ENCODE results near the gene HEATR5A.

The HEATR5A gene

DNA sequence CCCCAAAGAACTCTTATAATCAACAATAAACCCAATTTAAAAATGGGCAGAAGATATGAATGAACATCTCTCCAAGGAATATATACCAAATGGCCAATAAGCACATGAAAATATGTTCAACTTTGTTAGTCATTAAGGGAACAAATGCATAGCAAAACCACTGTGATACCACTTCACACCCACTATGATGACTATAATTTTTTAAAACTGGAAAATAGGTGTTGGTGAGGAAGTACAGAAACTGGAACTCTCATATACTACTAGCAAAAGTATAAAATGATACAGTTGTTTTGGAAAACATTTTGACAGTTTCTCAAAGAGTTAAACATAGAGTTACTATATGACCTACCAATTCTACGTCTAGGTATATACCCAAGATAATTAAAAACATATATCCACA is 9.4 kb upstream of the HEATR5A start:
- Histone ChIP-seq H2AFZ (ENCODE audit: low read depth, low read length) (no peak overlapping the region), H4K20me1 (ENCODE audit: insufficient read depth, low read length) (no peaks in the 10 kb centered on the region), H3K4me3 (ENCODE audit: low read depth in 1 of 2, low read length in 2 of 2) (no peak overlapping the region), H3K27ac (ENCODE audit: low read length) (no peak overlapping the region), H3K9ac (ENCODE audit: low read depth, low read length) (no peak overlapping the region), H3K27me3 (ENCODE audit: insufficient read depth, low read length, poor library complexity) (no peaks in the 10 kb centered on the region), H3K9me3 (ENCODE audit: insufficient read depth, low read length, severe bottlenecking) (peaks cover 6% of the 10 kb centered on the region), H3K4me2 (ENCODE audit: insufficient read depth, low read length) (no peak overlapping the region), H3K79me2 (ENCODE audit: insufficient read depth, low read length) (no peaks in the 10 kb centered on the region), H3K4me1 (ENCODE audit: insufficient read depth, low read length) (no peaks in the 10 kb centered on the region), H3K36me3 (ENCODE audit: insufficient read depth, low read length) (peaks cover 3% of the 10 kb centered on the region; the same call in 1 of the 2 replicates)
- no peak for DNase-seq
- ATAC-seq (ENCODE audit: insufficient read depth, low read depth): no peak
- TF ChIP-seq EZH2 (IDR thresholded peaks at IDR 0.05; ENCODE audit: borderline replicate concordance, low read depth, low read length, severe bottlenecking): no peak

DNA sequence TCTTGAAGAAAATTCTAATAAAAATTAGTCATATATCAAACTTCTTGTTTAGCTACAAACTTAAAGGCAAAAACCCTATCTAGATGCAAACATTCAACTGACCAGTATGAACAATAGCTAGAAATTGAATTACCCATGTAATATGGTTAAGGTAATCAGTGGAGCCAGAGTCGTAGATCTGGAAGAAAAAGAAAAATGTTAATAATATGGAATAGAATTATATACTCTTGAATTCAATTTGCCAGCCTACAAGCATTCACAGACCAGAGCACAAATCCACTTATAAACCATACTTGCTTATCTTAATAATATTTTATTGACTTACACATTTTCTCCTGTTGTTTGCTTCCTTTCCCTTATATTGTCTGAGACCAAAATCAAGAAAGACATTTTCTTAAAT is 7.7 kb upstream of the HEATR5A start:
- no peaks in the 10 kb centered on the region for H3K79me2 ChIP-seq (ENCODE audit: insufficient read depth, low read length)
- no peaks in the 10 kb centered on the region for H3K4me1 ChIP-seq (ENCODE audit: insufficient read depth, low read length)
- peaks cover 3% of the 10 kb centered on the region; the same call in 1 of the 2 replicates for H3K36me3 ChIP-seq (ENCODE audit: insufficient read depth, low read length)
- H3K27me3 ChIP-seq (ENCODE audit: insufficient read depth, low read length, poor library complexity): no peaks in the 10 kb centered on the region
- no peak overlapping the region for H3K27ac ChIP-seq (ENCODE audit: low read length)
- H3K4me3 ChIP-seq (ENCODE audit: low read depth in 1 of 2, low read length in 2 of 2): no peak overlapping the region
- no peak overlapping the region for H3K9ac ChIP-seq (ENCODE audit: low read depth, low read length)
- ATAC-seq (ENCODE audit: insufficient read depth, low read depth) (no peak), DNase-seq (no peak)
- no peak overlapping the region for H3K4me2 ChIP-seq (ENCODE audit: insufficient read depth, low read length)
- H3K9me3 ChIP-seq (ENCODE audit: insufficient read depth, low read length, severe bottlenecking): peaks cover 6% of the 10 kb centered on the region
- H2AFZ ChIP-seq (ENCODE audit: low read depth, low read length): no peak overlapping the region
- no peak for TF ChIP-seq EZH2 (IDR thresholded peaks at IDR 0.05; ENCODE audit: borderline replicate concordance, low read depth, low read length, severe bottlenecking)
- TF ChIP-seq, protein P1, sequence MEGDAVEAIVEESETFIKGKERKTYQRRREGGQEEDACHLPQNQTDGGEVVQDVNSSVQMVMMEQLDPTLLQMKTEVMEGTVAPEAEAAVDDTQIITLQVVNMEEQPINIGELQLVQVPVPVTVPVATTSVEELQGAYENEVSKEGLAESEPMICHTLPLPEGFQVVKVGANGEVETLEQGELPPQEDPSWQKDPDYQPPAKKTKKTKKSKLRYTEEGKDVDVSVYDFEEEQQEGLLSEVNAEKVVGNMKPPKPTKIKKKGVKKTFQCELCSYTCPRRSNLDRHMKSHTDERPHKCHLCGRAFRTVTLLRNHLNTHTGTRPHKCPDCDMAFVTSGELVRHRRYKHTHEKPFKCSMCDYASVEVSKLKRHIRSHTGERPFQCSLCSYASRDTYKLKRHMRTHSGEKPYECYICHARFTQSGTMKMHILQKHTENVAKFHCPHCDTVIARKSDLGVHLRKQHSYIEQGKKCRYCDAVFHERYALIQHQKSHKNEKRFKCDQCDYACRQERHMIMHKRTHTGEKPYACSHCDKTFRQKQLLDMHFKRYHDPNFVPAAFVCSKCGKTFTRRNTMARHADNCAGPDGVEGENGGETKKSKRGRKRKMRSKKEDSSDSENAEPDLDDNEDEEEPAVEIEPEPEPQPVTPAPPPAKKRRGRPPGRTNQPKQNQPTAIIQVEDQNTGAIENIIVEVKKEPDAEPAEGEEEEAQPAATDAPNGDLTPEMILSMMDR (IDR thresholded peaks at IDR 0.05; ENCODE audit: borderline replicate concordance, extremely low read depth, low read length, poor library complexity, severe bottlenecking): no peak
- H4K20me1 ChIP-seq (ENCODE audit: insufficient read depth, low read length): no peaks in the 10 kb centered on the region

DNA sequence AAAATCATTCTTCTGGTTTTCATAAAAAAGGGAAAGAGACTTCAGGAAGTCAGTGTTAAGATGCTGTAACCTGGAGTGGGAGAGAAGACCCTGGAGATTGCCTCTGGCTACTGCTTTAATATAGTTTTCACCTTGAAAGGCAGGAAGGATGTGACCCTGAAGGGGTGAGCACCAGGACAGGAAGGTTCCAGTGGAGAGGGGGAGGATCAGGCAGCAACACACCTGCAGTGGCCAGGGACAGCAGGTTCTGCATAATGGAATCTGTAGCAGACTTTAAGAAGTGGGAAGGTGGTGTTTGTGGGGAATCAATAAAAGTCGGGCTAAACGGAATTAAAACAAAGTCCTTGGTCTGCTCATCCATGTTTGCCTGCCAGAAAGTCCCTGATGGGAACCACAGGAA is 6.3 kb upstream of the HEATR5A start:
- TF ChIP-seq, protein P1 (IDR thresholded peaks at IDR 0.05; ENCODE audit: borderline replicate concordance, extremely low read depth, low read length, poor library complexity, severe bottlenecking): no peak
- no peak for TF ChIP-seq EZH2 (IDR thresholded peaks at IDR 0.05; ENCODE audit: borderline replicate concordance, low read depth, low read length, severe bottlenecking)

DNA sequence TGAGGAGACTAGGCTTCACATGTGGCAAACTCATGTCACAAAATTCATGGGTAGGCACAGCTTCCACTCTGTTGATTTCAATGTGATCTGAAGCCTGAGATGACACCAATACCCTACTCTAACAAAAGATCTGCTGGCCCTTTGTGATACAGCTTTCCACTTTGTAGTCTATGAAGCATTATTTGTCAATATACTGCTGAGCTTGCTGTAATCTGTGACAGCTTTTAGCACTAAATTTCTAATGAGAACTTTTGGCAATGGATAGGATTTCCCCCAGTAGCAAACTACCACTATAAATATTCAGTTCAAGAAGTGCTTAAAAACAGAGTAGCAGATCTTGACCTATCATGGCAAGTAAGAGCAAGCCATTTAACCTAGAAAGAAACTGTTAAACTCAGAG is 5.6 kb upstream of the HEATR5A start:
- ATAC-seq (ENCODE audit: insufficient read depth, low read depth): no peak

More for the DNA sequence above, 6.3 kb upstream of the HEATR5A start:
- Histone ChIP-seq H3K27ac (ENCODE audit: low read length) (no peak overlapping the region), H3K36me3 (ENCODE audit: insufficient read depth, low read length) (no peaks in the 10 kb centered on the region), H2AFZ (ENCODE audit: low read depth, low read length) (no peak overlapping the region), H3K9me3 (ENCODE audit: insufficient read depth, low read length, severe bottlenecking) (peaks cover 2% of the 10 kb centered on the region), H3K4me3 (ENCODE audit: low read depth in 1 of 2, low read length in 2 of 2) (no peak overlapping the region), H4K20me1 (ENCODE audit: insufficient read depth, low read length) (no peaks in the 10 kb centered on the region), H3K9ac (ENCODE audit: low read depth, low read length) (no peak overlapping the region), H3K27me3 (ENCODE audit: insufficient read depth, low read length, poor library complexity) (no peaks in the 10 kb centered on the region), H3K4me1 (ENCODE audit: insufficient read depth, low read length) (no peaks in the 10 kb centered on the region), H3K79me2 (ENCODE audit: insufficient read depth, low read length) (no peaks in the 10 kb centered on the region), H3K4me2 (ENCODE audit: insufficient read depth, low read length) (no peak overlapping the region)
- DNase-seq (no peak), ATAC-seq (ENCODE audit: insufficient read depth, low read depth) (no peak)

More for the DNA sequence above, 5.6 kb upstream of the HEATR5A start:
- no peak overlapping the region for H3K4me2 ChIP-seq (ENCODE audit: insufficient read depth, low read length)
- no peaks in the 10 kb centered on the region for H3K9me3 ChIP-seq (ENCODE audit: insufficient read depth, low read length, severe bottlenecking)
- H4K20me1 ChIP-seq (ENCODE audit: insufficient read depth, low read length): no peaks in the 10 kb centered on the region
- no peaks in the 10 kb centered on the region for H3K36me3 ChIP-seq (ENCODE audit: insufficient read depth, low read length)
- H3K4me3 ChIP-seq (ENCODE audit: low read depth in 1 of 2, low read length in 2 of 2): no peak overlapping the region
- no peak for DNase-seq
- no peak overlapping the region for H3K27ac ChIP-seq (ENCODE audit: low read length)
- H3K27me3 ChIP-seq (ENCODE audit: insufficient read depth, low read length, poor library complexity): no peaks in the 10 kb centered on the region
- TF ChIP-seq EZH2 (IDR thresholded peaks at IDR 0.05; ENCODE audit: borderline replicate concordance, low read depth, low read length, severe bottlenecking): no peak
- TF ChIP-seq, protein P1 (IDR thresholded peaks at IDR 0.05; ENCODE audit: borderline replicate concordance, extremely low read depth, low read length, poor library complexity, severe bottlenecking): no peak
- H3K4me1 ChIP-seq (ENCODE audit: insufficient read depth, low read length): peaks cover 3% of the 10 kb centered on the region
- no peak overlapping the region for H2AFZ ChIP-seq (ENCODE audit: low read depth, low read length)
- no peaks in the 10 kb centered on the region for H3K79me2 ChIP-seq (ENCODE audit: insufficient read depth, low read length)
- no peak overlapping the region for H3K9ac ChIP-seq (ENCODE audit: low read depth, low read length)
